AG09309 (cell line): ENCODE measurements around the gene EME2.
"Not testable (repeated sequence)": the region's sequence is repeated elsewhere in the genome, so short reads cannot be mapped to it uniquely, and the experiment has no call there.

ENCODE experiments used
- DNase-seq: peaks from one replicate; pipeline ENCODE4 v3.0.0-alpha.2; 2010; ENCODE audit warnings: low read depth
- H3K4me3 ChIP-seq: 2 replicates; pipeline ENCODE4 v1.5.1; 2011; ENCODE audit warnings: mild to moderate bottlenecking, low read depth, low read length, moderate library complexity; ENCODE audit not compliant: control insufficient read depth
- CTCF ChIP-seq: IDR thresholded peaks from 2 replicates; pipeline ENCODE4 v1.5.1; 2011; ENCODE audit warnings: mild to moderate bottlenecking, low read depth, low read length, inconsistent platforms; ENCODE audit not compliant: insufficient read depth, control insufficient read depth; ENCODE audit errors: missing control alignments

The EME2 gene

GRCh38 chr16:1794908-1795666, 22.5 kb downstream of the EME2 start:
- DNase-seq = no peak
- no peak overlapping the region for H3K4me3 ChIP-seq
- no peak for TF ChIP-seq CTCF

GRCh38 chr16:1799263-1799662, 26.7 kb downstream of the EME2 start:
- DNase-seq, H3K4me3 ChIP-seq: not testable (repeated sequence)

GRCh38 chr16:1800701-1801100, 28.1 kb downstream of the EME2 start:
- no peak overlapping the region for H3K4me3 ChIP-seq
- no peak for DNase-seq
- no peak for TF ChIP-seq CTCF

- no peak for DNase-seq
- H3K4me3 ChIP-seq = no peak overlapping the region
- TF ChIP-seq CTCF = no peak
Observed at GRCh38 chr16:1807626-1808025, 35.0 kb downstream of the EME2 start.

GRCh38 chr16:1808691-1809090, 36.1 kb downstream of the EME2 start:
- no peak overlapping the region for H3K4me3 ChIP-seq
- no peak for DNase-seq
- no peak for TF ChIP-seq CTCF

GRCh38 chr16:1809281-1809801, 36.7 kb downstream of the EME2 start:
- H3K4me3 ChIP-seq = no peak overlapping the region
- DNase-seq = no peak
- TF ChIP-seq CTCF = no peak

- TF ChIP-seq CTCF = no peak
- no peak overlapping the region for H3K4me3 ChIP-seq
- no peak for DNase-seq
Observed at GRCh38 chr16:1810106-1810505, 37.5 kb downstream of the EME2 start.
